GM12891 (cell line): ENCODE data around the gene KCTD1.

Experiments
- DNase-seq: peaks from one replicate; pipeline ENCODE4 v3.0.0; 2011; ENCODE audit warnings: low spot score; ENCODE audit not compliant: insufficient read length
- FAIRE-seq: peaks from 2 replicates; lab custom pipeline; 2011; peaks lifted over from hg19 to GRCh38; lab: Jason Lieb, UNC
- PAX5 ChIP-seq: IDR thresholded peaks from 2 replicates; pipeline ENCODE4 v1.6.1; 2011; ENCODE audit warnings: low read length, moderate library complexity, mild to moderate bottlenecking; ENCODE audit not compliant: insufficient read depth, severe bottlenecking
- POLR2A ChIP-seq: IDR thresholded peaks from 2 replicates; pipeline ENCODE4 v1.6.1; 2011; ENCODE audit warnings: low read depth, low read length, control low read depth
- POLR2AphosphoS5 ChIP-seq: IDR thresholded peaks from 2 replicates; pipeline ENCODE4 v1.6.1; 2011; ENCODE audit warnings: low read depth, low read length, control low read depth
- POU2F2 ChIP-seq: IDR thresholded peaks from 2 replicates; pipeline ENCODE4 v1.6.1; 2011; ENCODE audit warnings: low read depth, mild to moderate bottlenecking, control low read depth, low read length, moderate library complexity
- SPI1 ChIP-seq: IDR thresholded peaks from 2 replicates; pipeline ENCODE4 v1.6.1; 2011; ENCODE audit warnings: low read depth, low read length, control low read depth
- TAF1 ChIP-seq: IDR thresholded peaks from 2 replicates; pipeline ENCODE4 v1.6.1; 2011; ENCODE audit warnings: low read depth, low read length, control low read depth

KCTD1 gene

DNA sequence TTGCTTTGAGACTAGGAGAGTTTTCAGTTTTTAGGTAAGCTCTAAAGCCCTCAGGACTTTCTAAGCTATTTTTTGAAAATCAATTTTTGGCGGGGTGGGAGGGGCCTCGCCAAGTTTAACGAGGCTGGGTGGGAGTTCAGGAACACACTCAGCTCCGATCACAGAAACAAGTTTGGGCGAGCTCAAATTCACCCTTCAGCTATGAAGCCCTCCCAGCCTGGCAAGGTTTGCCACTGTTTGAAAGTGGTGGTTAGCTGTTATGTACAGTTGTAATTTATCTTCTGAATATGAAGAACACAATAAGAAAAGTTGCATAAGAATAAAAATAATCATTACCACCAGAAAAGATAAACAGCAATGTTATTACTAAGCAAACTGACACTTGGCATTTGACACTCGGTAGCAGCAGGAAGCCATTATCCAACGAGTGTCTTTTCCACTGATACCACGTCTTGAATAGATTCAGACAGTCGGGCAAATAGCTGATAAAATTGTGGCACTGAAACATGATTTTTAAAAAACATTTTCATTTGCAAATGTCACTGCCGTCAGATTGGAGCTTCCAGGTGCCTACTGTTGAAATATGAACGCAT is 59.8 kb downstream of the KCTD1 start:
- no peak for TF ChIP-seq POLR2A
- no peak for TF ChIP-seq POU2F2
- TF ChIP-seq SPI1, result no peak
- no peak for TF ChIP-seq PAX5
- no peak for TF ChIP-seq TAF1
- TF ChIP-seq POLR2AphosphoS5, result no peak
- no peak for FAIRE-seq
- no peak for DNase-seq

DNA sequence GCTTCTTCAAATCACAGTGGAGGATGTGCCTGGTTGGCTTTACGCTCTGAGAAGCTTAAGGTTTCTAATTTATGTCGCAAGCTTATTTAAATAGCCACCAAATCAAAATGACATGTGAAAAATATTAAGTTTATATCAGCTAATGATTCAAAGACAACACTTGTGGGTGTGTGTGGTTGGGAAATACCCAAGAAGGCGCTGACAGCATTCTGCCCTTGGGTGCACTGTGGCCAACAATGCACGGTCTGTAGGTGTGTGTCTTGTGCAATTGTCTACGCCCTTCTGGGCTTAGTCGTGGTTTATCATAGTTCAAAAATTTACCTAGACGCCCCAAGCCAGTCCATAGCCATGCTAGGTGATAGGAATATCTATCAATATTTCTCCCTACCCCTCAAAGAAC is 60.9 kb downstream of the KCTD1 start:
- FAIRE-seq, result peak; percentile 38
- TF ChIP-seq POLR2A (no peak), TAF1 (no peak), SPI1 (no peak), POU2F2 (no peak), PAX5 (no peak), POLR2AphosphoS5 (no peak)
- no peak for DNase-seq

DNA sequence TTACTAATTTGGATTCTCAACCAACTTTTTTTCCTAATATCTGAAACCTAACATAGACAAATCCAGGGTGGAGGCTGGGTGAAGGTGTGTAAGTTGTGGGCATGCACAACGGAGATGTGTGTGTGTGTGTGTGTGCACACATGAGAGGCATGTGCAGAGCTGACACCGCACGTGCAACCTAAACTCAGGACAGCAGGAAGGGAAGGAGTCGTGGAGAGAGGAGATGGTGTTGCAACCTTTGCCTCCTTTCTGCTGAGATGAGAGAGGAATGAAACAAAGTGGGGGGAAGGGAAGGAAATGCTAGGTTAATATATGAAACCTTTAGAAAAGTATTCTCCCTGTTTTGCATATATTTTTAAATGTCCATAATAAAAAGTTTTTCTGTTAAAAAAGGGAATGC is 64.7 kb downstream of the KCTD1 start:
- no peak for FAIRE-seq

DNA sequence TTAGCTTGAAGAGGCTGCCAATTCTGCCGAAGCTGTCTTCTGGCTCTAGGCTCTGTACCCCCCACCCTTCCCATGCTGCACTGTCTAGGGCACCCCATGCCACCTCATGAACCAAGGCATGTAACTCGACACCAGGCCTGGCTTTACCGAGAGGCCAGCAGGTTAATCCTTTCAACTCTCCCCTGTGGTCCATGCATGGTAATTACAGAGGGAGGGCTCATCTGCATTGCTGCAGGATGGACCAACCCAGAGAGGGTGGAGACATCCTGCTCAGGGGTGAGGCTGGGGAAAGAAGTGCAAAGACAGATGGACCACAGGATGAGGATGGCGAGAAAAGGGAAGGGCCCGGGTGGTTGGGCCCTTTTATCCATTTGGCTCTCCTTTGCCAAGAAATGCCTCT is 65.8 kb downstream of the KCTD1 start:
- FAIRE-seq (no peak), DNase-seq (no peak)
- TF ChIP-seq TAF1 (no peak), PAX5 (no peak), SPI1 (no peak)

More for the DNA sequence above, 64.7 kb downstream of the KCTD1 start:
- DNase-seq, result no peak
- TF ChIP-seq POLR2AphosphoS5 (no peak), POLR2A (no peak), POU2F2 (no peak), PAX5 (no peak), SPI1 (no peak), TAF1 (no peak)

DNA sequence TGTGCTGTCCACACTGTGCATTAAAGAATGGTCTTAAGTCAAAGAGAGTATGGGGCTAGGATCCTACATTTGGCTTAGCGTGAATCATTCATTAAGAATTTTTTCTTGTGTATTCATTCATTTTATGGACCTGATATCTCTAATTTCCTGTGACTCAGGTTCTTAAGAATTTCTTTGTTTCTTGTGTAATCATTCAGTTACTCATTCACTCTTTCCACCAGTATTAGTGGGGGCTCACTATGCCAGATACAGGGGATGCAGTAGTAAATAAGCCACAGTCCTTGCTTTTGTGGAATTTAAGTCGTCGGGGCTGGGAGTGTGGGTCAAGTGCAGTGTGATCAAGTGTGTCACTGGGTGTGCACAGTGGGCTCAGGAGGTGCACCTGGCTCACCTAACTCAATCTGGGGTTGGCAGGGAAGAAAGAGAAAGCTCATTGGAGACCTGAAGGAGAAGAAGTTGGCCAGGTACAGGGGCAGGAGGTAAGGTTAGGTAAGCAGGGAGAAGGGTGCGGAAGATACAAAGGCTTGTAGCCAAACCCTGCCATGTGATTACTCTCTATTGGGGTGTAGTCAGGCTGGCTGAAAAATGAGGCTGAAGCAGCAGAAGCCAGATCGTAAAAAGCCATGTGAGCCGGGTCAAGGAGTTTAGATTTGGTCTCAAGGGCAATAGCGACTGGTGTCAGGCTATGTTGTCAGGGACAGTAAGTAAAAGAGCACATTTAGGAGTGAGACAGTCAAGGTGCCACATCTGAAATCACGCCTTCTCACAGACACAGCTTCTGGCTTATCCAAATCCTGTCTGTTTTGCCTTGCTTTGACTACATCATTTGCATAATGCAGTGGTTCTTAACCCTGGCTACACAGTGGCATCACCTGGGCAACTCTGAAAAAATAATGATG is 67.2 kb downstream of the KCTD1 start:
- no peak for FAIRE-seq
- TF ChIP-seq POU2F2 (0 out of 2 replicates have a peak, but pooled peaks have one; percentile 34), SPI1 (no peak)
- DNase-seq, result no peak

DNA sequence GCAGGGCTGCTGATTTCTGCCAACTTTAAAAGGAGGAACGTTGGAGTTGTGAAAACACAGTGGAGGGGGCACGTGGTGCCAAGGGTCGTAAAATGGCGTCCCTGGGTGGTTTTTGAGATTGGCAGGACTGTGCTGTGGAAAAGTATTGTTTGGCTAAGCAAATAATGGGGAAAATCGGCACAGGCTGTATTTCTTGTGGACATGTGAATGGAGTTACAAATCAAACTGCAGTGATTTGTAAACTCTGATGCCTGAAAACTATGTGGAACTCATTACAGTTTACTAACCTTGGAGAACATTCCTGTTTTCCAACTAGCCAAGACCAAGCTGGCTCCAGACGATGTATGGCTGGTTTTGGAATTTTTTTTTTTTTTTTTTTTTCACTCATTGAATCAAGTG is 68.7 kb downstream of the KCTD1 start:
- DNase-seq (no peak), FAIRE-seq (no peak)
- TF ChIP-seq PAX5 (no peak), POLR2A (no peak), SPI1 (no peak), TAF1 (no peak), POU2F2 (no peak), POLR2AphosphoS5 (no peak)

DNA sequence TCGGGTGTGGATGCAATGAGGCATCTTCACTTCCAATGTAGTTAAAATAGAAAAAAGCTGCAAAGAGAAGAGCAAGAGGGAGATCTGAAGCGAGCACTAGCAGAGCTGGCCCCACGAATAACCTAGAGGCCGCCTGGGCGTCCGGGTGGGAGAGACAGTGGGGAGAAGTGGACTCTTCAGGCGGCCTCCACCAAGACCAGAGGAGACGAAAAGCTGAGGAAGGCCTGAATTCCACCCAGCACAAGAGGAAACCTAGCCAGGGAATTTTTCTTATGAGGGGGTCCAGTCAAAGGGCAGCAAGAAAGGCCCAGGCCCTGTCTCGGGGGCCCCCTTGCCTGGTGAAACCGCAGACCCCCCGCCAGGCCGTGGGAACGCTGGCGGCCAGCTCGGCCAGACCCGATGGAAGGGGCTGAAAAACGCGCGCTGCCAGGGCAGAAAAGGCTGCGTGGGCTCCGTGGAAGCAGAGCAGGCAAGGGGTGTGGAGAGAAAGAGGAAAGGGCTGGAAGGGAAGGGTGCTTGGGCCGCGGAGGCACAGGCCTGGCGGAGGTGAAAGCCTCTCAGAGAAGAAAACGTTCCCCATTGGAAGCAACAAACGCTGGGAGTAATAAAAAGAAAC is 69.2 kb downstream of the KCTD1 start:
- DNase-seq, result no peak
- no peak for TF ChIP-seq POLR2A
- no peak for TF ChIP-seq POLR2AphosphoS5
- no peak for TF ChIP-seq PAX5
- no peak for TF ChIP-seq SPI1
- TF ChIP-seq TAF1, result no peak
- TF ChIP-seq POU2F2, result no peak
- FAIRE-seq, result no peak

DNA sequence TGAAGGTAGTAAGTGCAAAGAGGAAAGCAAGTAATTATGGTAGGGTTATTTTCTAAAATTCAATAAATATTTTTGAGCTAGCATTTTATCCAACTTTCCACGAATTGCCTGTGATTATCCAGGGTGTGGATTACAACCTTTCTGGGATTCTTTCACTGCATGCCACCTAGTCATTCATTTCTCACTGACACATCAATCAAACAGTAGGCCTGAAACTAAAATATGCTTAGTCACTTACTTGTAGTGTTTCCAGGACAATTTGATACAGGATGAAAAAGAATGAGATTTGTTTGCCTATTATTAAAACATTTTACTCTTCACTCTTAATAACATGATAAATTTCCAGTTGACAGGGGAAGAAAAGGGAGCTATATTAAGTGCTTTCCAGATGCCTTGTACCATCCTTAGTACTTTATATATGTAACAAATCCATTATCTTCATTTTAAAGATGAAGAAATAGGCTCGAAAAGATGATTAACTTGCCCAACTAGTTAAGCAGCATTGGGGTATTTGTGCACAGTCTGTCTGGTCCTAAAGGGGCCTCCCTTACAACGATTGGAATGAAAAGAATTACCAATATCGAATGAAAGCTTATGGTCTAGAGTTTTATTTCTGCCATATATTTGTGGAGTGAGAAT is 70.4 kb downstream of the KCTD1 start:
- DNase-seq (no peak), FAIRE-seq (no peak)
- TF ChIP-seq SPI1, result no peak
- no peak for TF ChIP-seq PAX5
- TF ChIP-seq TAF1, result no peak
- no peak for TF ChIP-seq POU2F2
- TF ChIP-seq POLR2A, result no peak
- TF ChIP-seq POLR2AphosphoS5, result no peak

DNA sequence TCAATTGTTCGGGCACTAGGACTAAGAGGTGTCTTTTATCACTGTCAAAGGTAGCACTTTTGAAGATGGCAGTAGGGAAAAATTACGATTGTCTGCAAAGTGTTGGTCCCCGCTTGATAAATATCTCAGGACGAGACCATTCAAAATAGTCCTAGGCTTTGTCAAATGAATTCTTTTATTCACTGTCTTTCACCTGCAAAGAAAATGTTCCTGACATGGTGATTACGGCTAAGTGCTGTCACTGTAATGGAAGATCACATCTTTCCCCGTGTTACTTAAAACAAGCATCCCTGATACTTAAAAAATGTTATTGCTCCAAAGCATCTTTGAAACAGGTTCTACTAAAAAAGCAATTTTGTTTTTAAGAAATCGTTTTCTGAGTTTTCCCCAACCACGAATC is 71.7 kb downstream of the KCTD1 start:
- FAIRE-seq (no peak), DNase-seq (no peak)
- TF ChIP-seq POLR2A, result no peak
